HEK293 (cell line): ENCODE data around the gene NEXN.

ENCODE experiments used
- CTCF ChIA-PET: fragments of 350-600 bp; formaldehyde crosslinking; extraction: SDS; loops from one replicate; lab custom pipeline; 2021; ENCODE audit warnings: antibody characterized with exemption; lab: Yijun Ruan, JAX
- POLR2A ChIA-PET: fragments of 300-600 bp; formaldehyde crosslinking; extraction: SDS; loops from one replicate; lab custom pipeline; 2020; ENCODE audit warnings: antibody characterized with exemption, inconsistent platforms; lab: Yijun Ruan, JAX
- H3K27ac ChIP-seq: fragments of 200-500 bp; sonication (Bioruptor generic); 2 replicates; pipeline ENCODE4 v1.5.1; 2014; ENCODE audit warnings: low read depth, low read length, control low read depth, inconsistent platforms; ENCODE audit errors: extremely low read depth
- H3K36me3 ChIP-seq, 2 experiments: fragments of 200-500 bp in 1 of 2; sonication (Bioruptor generic) in 1 of 2; 1 replicate in 1 of 2; 2 replicates in 1 of 2; pipeline ENCODE4 v1.5.1; 2014 to 2017; ENCODE audit warnings: inconsistent platforms in 2 of 2, low read length in 2 of 2; ENCODE audit not compliant: control insufficient read depth in 2 of 2, insufficient read depth in 1 of 2
- H3K4me1 ChIP-seq: fragments of 200-500 bp; sonication (Bioruptor generic); 2 replicates; pipeline ENCODE4 v1.5.1; 2014; ENCODE audit warnings: mild to moderate bottlenecking, low read length, inconsistent platforms; ENCODE audit not compliant: control insufficient read depth, insufficient read depth
- H3K4me3 ChIP-seq: 2 replicates; pipeline ENCODE4 v1.5.1; 2011; ENCODE audit warnings: low read depth, mild to moderate bottlenecking, control low read depth, low read length, moderate library complexity
- H3K9me3 ChIP-seq: fragments of 200-500 bp; sonication (Bioruptor generic); 2 replicates; pipeline ENCODE4 v1.5.1; 2014; ENCODE audit warnings: low read depth, low read length, inconsistent platforms; ENCODE audit not compliant: control insufficient read depth, insufficient read depth
- ATF2 ChIP-seq: fragments of 450-650 bp; formaldehyde crosslinking; IDR thresholded peaks from 2 replicates; pipeline ENCODE4 v1.5.1; 2016; ENCODE audit warnings: missing biosample characterization, missing genetic modification characterization, low read depth
- GLI2 ChIP-seq: fragments of 450-650 bp; formaldehyde crosslinking; IDR thresholded peaks from 2 replicates; pipeline ENCODE4; 2017; ENCODE audit warnings: missing biosample characterization, missing genetic modification characterization, low read depth, borderline replicate concordance
- KLF9 ChIP-seq: fragments of 450-650 bp; formaldehyde crosslinking; IDR thresholded peaks from 2 replicates; pipeline ENCODE4 v1.5.1; 2016; ENCODE audit warnings: missing biosample characterization, missing genetic modification characterization, low read depth
- PRDM10 ChIP-seq: fragments of 450-650 bp; formaldehyde crosslinking; IDR thresholded peaks from 2 replicates; pipeline ENCODE4 v1.5.1; 2016; ENCODE audit warnings: missing biosample characterization, missing genetic modification characterization
- PRDM4 ChIP-seq: fragments of 450-650 bp; formaldehyde crosslinking; IDR thresholded peaks from 2 replicates; pipeline ENCODE4 v1.5.1; 2017; ENCODE audit warnings: missing biosample characterization, missing genetic modification characterization
- SALL2 ChIP-seq: fragments of 450-650 bp; formaldehyde crosslinking; IDR thresholded peaks from 2 replicates; pipeline ENCODE4 v1.5.0; 2017; ENCODE audit warnings: missing biosample characterization, mild to moderate bottlenecking, missing genetic modification characterization, borderline replicate concordance
- ZEB2 ChIP-seq: fragments of 450-650 bp; formaldehyde crosslinking; IDR thresholded peaks from 2 replicates; pipeline ENCODE4 v1.5.1; 2016; ENCODE audit warnings: missing biosample characterization, missing genetic modification characterization
- ZIC2 ChIP-seq: fragments of 450-650 bp; formaldehyde crosslinking; IDR thresholded peaks from 2 replicates; pipeline ENCODE4 v1.5.1; 2016; ENCODE audit warnings: missing biosample characterization, missing genetic modification characterization
- ZNF169 ChIP-seq: fragments of 450-650 bp; formaldehyde crosslinking; IDR thresholded peaks from 2 replicates; pipeline ENCODE4 v1.5.1; 2016; ENCODE audit warnings: missing biosample characterization, missing genetic modification characterization
- ZNF202 ChIP-seq: fragments of 450-650 bp; formaldehyde crosslinking; IDR thresholded peaks from 2 replicates; pipeline ENCODE4 v1.5.1; 2016; ENCODE audit warnings: missing biosample characterization, missing genetic modification characterization, borderline replicate concordance
- ZNF239 ChIP-seq: fragments of 450-650 bp; formaldehyde crosslinking; IDR thresholded peaks from 2 replicates; pipeline ENCODE4 v1.5.1; 2016; ENCODE audit warnings: missing biosample characterization, missing genetic modification characterization
- ZNF311 ChIP-seq: fragments of 450-650 bp; formaldehyde crosslinking; IDR thresholded peaks from 2 replicates; pipeline ENCODE4 v1.5.1; 2017; ENCODE audit warnings: missing biosample characterization, missing genetic modification characterization, borderline replicate concordance
- ZNF335 ChIP-seq: fragments of 450-650 bp; formaldehyde crosslinking; conservative IDR thresholded peaks from 2 replicates; pipeline ENCODE4 v1.5.1; 2016; ENCODE audit warnings: missing biosample characterization, missing genetic modification characterization
- ZNF366 ChIP-seq: fragments of 450-650 bp; formaldehyde crosslinking; conservative IDR thresholded peaks from 2 replicates; pipeline ENCODE4 v1.5.1; 2016; ENCODE audit warnings: missing biosample characterization, missing genetic modification characterization
- ZNF518A ChIP-seq: fragments of 450-650 bp; formaldehyde crosslinking; conservative IDR thresholded peaks from 2 replicates; pipeline ENCODE4 v1.5.1; 2016; ENCODE audit warnings: low read depth, missing biosample characterization, missing genetic modification characterization
- ZNF701 ChIP-seq: fragments of 450-650 bp; formaldehyde crosslinking; IDR thresholded peaks from 2 replicates; pipeline ENCODE4 v1.5.1; 2016; ENCODE audit warnings: missing biosample characterization, missing genetic modification characterization
- ZNF837 ChIP-seq: fragments of 450-650 bp; formaldehyde crosslinking; IDR thresholded peaks from 2 replicates; pipeline ENCODE4 v1.5.1; 2016; ENCODE audit warnings: missing biosample characterization, missing genetic modification characterization
- ZSCAN5A ChIP-seq: fragments of 450-650 bp; formaldehyde crosslinking; IDR thresholded peaks from 2 replicates; pipeline ENCODE4 v1.5.1; 2016; ENCODE audit warnings: missing biosample characterization, missing genetic modification characterization

Gene NEXN

GRCh38 chr1:77978293-77978968, 90.0 kb downstream of the NEXN start (continued):
- TF ChIP-seq ZNF366 (tag by site-specific recombination): no peak; the same call in 1 of the 2 replicates

GRCh38 chr1:77978969-77979876, 90.8 kb downstream of the NEXN start, which contains the start of gene FUBP1:
TSS of gene FUBP1 (minus strand) at chr1:77979072. CDS start at chr1:77979004, 68 bp downstream.
- ChIA-PET CTCF (interaction anchor here (0.5 to 1.6 kb wide), 9 partner anchors 10 to 136 kb away, joined by 3 to 14 read pairs (median 4); partner anchors contain the start of gene DNAJB4), POLR2A (interaction anchor here (0.5 to 8.3 kb wide), 11 partner anchors 10 to 220 kb away, joined by 3 to 137 read pairs (median 4); partner anchors contain the start of genes DNAJB4, MIGA1 and NEXN)
- Histone ChIP-seq H3K9me3 (no peaks in the 10 kb centered on the region), H3K27ac (peak within 1 kb of the TSS; percentile 77), H3K4me3 (peak within 1 kb of the TSS; percentile 96), H3K4me1 (peaks cover 6% of the 10 kb centered on the region; the same call in 1 of the 2 replicates), H3K36me3 (peaks cover 0 to 32% of the 10 kb centered on the region in 2 experiments; a peak in 2 of 3 replicates)
- no peak for TF ChIP-seq SALL2 (tag by site-specific recombination)
- peak; percentile 52 for TF ChIP-seq PRDM4 (tag by site-specific recombination)
- peak; percentile 49; the same call in 1 of the 2 replicates for TF ChIP-seq ZNF518A (tag by site-specific recombination)
- TF ChIP-seq ZNF239: no peak
- peak; percentile 83 for TF ChIP-seq ZNF335 (tag by site-specific recombination)
- TF ChIP-seq ATF2: no peak
- peak; percentile 96 for TF ChIP-seq KLF9 (tag by site-specific recombination)
- no peak for TF ChIP-seq ZNF311 (tag by site-specific recombination)
- no peak for TF ChIP-seq ZNF169 (tag by site-specific recombination)
- 0 out of 2 replicates have a peak, but pooled peaks have one; percentile 21 for TF ChIP-seq ZIC2 (tag by site-specific recombination)
- TF ChIP-seq ZNF701 (tag by site-specific recombination): no peak
- TF ChIP-seq ZEB2: peak; percentile 89
- TF ChIP-seq ZNF837 (tag by site-specific recombination): no peak
- TF ChIP-seq ZSCAN5A (tag by site-specific recombination): 0 out of 2 replicates have a peak, but pooled peaks have one; percentile 76
- TF ChIP-seq GLI2 (tag by site-specific recombination): no peak
- no peak for TF ChIP-seq ZNF202 (tag by site-specific recombination)
- peak; percentile 78 for TF ChIP-seq PRDM10 (tag by site-specific recombination)
